ENCODE results near the gene TMC4. TPM values are rescaled to one million over a fixed set of nuclear protein-coding genes. Genes with fewer than 3 reads are reported as not detected.

The TMC4 gene
- total and polyA plus RNA-seq, 2 experiments from 2014 or later = 2.3 to 7.8 TPM

- H3K4me1 ChIP-seq (ENCODE audit: insufficient read depth) = no peaks in the 10 kb centered on the region
- no peak overlapping the region for H2AFZ ChIP-seq
- Mint-ChIP-seq H3K4me1 (no peaks in the 10 kb centered on the region; the same call in 2 of the 3 replicates), H3K27ac (no peak overlapping the region; the same call in 1 of the 2 replicates), H3K27me3 (ENCODE audit: insufficient read depth, low read depth, poor library complexity) (peaks cover 13% of the 10 kb centered on the region), H3K4me3 (no peak overlapping the region), H3K9me3 (no peaks in the 10 kb centered on the region; the same call in 2 of the 3 replicates), H3K36me3 (ENCODE audit: low read depth) (peaks cover 83% of the 10 kb centered on the region)
- H3K4me3 ChIP-seq = no peak overlapping the region
- no peak overlapping the region for H3K27ac ChIP-seq (ENCODE audit: low read depth)
- H3K36me3 ChIP-seq (ENCODE audit: insufficient read depth) = peaks cover 27% of the 10 kb centered on the region
- DNase-seq (ENCODE audit: low spot score) = no peak
- H4K20me1 ChIP-seq (replicated peaks; ENCODE audit: insufficient read depth) = peaks cover 16% of the 10 kb centered on the region
- H3K9me2 ChIP-seq (ENCODE audit: insufficient read depth) = no peaks in the 10 kb centered on the region
- no peaks in the 10 kb centered on the region; the same call in 1 of the 2 replicates for H3F3A ChIP-seq (replicated peaks; ENCODE audit: low read depth)
- no peak overlapping the region for H3K4me2 ChIP-seq
- H3K79me2 ChIP-seq (replicated peaks; ENCODE audit: insufficient read depth) = peaks cover 5% of the 10 kb centered on the region; the same call in 1 of the 2 replicates
- no peaks in the 10 kb centered on the region for H3K27me3 ChIP-seq (ENCODE audit: insufficient read depth)
- ATAC-seq = no peak
- no peak for TF ChIP-seq POLR2AphosphoS5 (IDR thresholded peaks at IDR 0.05; ENCODE audit: low read depth)
- TF ChIP-seq, protein P1, sequence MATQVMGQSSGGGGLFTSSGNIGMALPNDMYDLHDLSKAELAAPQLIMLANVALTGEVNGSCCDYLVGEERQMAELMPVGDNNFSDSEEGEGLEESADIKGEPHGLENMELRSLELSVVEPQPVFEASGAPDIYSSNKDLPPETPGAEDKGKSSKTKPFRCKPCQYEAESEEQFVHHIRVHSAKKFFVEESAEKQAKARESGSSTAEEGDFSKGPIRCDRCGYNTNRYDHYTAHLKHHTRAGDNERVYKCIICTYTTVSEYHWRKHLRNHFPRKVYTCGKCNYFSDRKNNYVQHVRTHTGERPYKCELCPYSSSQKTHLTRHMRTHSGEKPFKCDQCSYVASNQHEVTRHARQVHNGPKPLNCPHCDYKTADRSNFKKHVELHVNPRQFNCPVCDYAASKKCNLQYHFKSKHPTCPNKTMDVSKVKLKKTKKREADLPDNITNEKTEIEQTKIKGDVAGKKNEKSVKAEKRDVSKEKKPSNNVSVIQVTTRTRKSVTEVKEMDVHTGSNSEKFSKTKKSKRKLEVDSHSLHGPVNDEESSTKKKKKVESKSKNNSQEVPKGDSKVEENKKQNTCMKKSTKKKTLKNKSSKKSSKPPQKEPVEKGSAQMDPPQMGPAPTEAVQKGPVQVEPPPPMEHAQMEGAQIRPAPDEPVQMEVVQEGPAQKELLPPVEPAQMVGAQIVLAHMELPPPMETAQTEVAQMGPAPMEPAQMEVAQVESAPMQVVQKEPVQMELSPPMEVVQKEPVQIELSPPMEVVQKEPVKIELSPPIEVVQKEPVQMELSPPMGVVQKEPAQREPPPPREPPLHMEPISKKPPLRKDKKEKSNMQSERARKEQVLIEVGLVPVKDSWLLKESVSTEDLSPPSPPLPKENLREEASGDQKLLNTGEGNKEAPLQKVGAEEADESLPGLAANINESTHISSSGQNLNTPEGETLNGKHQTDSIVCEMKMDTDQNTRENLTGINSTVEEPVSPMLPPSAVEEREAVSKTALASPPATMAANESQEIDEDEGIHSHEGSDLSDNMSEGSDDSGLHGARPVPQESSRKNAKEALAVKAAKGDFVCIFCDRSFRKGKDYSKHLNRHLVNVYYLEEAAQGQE (IDR thresholded peaks at IDR 0.05; ENCODE audit: unreplicated experiment) = no peak
These were observed 25.3 kb downstream of the TMC4 start for GRCh38 chr19:54147676-54148075.

DNA sequence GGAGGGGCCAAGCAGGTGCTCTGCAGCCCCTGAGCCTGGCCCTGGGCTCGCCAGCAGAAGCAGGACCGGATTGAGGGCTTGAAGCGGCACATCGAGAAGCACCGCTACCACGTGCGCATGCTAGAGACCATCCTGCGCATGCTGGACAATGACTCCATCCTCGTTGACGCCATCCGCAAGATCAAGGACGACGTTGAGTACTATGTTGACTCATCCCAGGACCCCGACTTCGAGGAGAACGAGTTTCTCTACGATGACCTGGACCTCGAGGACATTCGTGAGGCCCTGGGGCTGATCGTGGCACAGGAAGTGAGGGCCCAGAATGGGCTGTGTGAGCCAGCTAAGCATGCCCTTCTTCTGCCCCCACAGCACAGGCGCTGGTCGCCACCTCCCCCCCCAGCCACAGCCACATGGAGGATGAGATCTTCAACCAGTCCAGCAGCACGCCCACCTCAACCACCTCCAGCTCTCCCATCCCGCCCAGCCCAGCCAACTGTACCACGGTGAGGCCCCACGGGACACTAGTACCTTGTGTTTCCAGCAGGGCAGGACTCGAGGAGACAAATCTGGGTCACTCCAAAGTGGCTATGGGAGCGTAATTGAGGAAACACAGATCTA lies 27.3 kb downstream of the TMC4 start:
- no peak overlapping the region for H2AFZ ChIP-seq
- peaks cover 36% of the 10 kb centered on the region for H4K20me1 ChIP-seq (replicated peaks; ENCODE audit: insufficient read depth)
- no peak overlapping the region for H3K27ac ChIP-seq (ENCODE audit: low read depth)
- H3K79me2 ChIP-seq (replicated peaks; ENCODE audit: insufficient read depth) = peaks cover 25% of the 10 kb centered on the region
- no peak overlapping the region for H3K4me3 ChIP-seq
- DNase-seq (ENCODE audit: low spot score) = no peak
- Mint-ChIP-seq H3K9me3 (no peaks in the 10 kb centered on the region), H3K4me3 (no peak overlapping the region), H3K27ac (no peak overlapping the region), H3K36me3 (ENCODE audit: low read depth) (peaks cover 80% of the 10 kb centered on the region), H3K4me1 (peaks cover 3% of the 10 kb centered on the region), H3K27me3 (ENCODE audit: insufficient read depth, low read depth, poor library complexity) (peaks cover 16% of the 10 kb centered on the region)
- no peaks in the 10 kb centered on the region for H3K9me2 ChIP-seq (ENCODE audit: insufficient read depth)
- peaks cover 29% of the 10 kb centered on the region for H3K36me3 ChIP-seq (ENCODE audit: insufficient read depth)
- H3K27me3 ChIP-seq (ENCODE audit: insufficient read depth) = no peaks in the 10 kb centered on the region
- H3K4me1 ChIP-seq (ENCODE audit: insufficient read depth) = no peaks in the 10 kb centered on the region
- ATAC-seq = no peak
- H3K4me2 ChIP-seq = no peak overlapping the region
- H3F3A ChIP-seq (replicated peaks; ENCODE audit: low read depth) = 0 out of 2 replicates have a peak, but pooled peaks cover 3% of the 10 kb centered on the region
- TF ChIP-seq ZNF114 (CRISPR knock-in tag; IDR thresholded peaks at IDR 0.05) (no peak), CREB1 (CRISPR knock-in tag; IDR thresholded peaks at IDR 0.05; ENCODE audit: low read depth) (no peak), POLR2AphosphoS5 (IDR thresholded peaks at IDR 0.05; ENCODE audit: low read depth) (no peak), EZH2phosphoT487 (IDR thresholded peaks at IDR 0.05; ENCODE audit: unreplicated experiment) (no peak), STAT1 (IDR thresholded peaks at IDR 0.05; ENCODE audit: unreplicated experiment) (no peak), ZNF331 (CRISPR knock-in tag; IDR thresholded peaks at IDR 0.05; ENCODE audit: low read depth) (no peak), NANOG (IDR thresholded peaks at IDR 0.05; ENCODE audit: borderline replicate concordance) (no peak)
- TF ChIP-seq, protein P2, sequence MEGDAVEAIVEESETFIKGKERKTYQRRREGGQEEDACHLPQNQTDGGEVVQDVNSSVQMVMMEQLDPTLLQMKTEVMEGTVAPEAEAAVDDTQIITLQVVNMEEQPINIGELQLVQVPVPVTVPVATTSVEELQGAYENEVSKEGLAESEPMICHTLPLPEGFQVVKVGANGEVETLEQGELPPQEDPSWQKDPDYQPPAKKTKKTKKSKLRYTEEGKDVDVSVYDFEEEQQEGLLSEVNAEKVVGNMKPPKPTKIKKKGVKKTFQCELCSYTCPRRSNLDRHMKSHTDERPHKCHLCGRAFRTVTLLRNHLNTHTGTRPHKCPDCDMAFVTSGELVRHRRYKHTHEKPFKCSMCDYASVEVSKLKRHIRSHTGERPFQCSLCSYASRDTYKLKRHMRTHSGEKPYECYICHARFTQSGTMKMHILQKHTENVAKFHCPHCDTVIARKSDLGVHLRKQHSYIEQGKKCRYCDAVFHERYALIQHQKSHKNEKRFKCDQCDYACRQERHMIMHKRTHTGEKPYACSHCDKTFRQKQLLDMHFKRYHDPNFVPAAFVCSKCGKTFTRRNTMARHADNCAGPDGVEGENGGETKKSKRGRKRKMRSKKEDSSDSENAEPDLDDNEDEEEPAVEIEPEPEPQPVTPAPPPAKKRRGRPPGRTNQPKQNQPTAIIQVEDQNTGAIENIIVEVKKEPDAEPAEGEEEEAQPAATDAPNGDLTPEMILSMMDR (conservative IDR thresholded peaks at IDR 0.05; ENCODE audit: low read depth in 2 of 2) = no peak
- TF ChIP-seq, protein P3, sequence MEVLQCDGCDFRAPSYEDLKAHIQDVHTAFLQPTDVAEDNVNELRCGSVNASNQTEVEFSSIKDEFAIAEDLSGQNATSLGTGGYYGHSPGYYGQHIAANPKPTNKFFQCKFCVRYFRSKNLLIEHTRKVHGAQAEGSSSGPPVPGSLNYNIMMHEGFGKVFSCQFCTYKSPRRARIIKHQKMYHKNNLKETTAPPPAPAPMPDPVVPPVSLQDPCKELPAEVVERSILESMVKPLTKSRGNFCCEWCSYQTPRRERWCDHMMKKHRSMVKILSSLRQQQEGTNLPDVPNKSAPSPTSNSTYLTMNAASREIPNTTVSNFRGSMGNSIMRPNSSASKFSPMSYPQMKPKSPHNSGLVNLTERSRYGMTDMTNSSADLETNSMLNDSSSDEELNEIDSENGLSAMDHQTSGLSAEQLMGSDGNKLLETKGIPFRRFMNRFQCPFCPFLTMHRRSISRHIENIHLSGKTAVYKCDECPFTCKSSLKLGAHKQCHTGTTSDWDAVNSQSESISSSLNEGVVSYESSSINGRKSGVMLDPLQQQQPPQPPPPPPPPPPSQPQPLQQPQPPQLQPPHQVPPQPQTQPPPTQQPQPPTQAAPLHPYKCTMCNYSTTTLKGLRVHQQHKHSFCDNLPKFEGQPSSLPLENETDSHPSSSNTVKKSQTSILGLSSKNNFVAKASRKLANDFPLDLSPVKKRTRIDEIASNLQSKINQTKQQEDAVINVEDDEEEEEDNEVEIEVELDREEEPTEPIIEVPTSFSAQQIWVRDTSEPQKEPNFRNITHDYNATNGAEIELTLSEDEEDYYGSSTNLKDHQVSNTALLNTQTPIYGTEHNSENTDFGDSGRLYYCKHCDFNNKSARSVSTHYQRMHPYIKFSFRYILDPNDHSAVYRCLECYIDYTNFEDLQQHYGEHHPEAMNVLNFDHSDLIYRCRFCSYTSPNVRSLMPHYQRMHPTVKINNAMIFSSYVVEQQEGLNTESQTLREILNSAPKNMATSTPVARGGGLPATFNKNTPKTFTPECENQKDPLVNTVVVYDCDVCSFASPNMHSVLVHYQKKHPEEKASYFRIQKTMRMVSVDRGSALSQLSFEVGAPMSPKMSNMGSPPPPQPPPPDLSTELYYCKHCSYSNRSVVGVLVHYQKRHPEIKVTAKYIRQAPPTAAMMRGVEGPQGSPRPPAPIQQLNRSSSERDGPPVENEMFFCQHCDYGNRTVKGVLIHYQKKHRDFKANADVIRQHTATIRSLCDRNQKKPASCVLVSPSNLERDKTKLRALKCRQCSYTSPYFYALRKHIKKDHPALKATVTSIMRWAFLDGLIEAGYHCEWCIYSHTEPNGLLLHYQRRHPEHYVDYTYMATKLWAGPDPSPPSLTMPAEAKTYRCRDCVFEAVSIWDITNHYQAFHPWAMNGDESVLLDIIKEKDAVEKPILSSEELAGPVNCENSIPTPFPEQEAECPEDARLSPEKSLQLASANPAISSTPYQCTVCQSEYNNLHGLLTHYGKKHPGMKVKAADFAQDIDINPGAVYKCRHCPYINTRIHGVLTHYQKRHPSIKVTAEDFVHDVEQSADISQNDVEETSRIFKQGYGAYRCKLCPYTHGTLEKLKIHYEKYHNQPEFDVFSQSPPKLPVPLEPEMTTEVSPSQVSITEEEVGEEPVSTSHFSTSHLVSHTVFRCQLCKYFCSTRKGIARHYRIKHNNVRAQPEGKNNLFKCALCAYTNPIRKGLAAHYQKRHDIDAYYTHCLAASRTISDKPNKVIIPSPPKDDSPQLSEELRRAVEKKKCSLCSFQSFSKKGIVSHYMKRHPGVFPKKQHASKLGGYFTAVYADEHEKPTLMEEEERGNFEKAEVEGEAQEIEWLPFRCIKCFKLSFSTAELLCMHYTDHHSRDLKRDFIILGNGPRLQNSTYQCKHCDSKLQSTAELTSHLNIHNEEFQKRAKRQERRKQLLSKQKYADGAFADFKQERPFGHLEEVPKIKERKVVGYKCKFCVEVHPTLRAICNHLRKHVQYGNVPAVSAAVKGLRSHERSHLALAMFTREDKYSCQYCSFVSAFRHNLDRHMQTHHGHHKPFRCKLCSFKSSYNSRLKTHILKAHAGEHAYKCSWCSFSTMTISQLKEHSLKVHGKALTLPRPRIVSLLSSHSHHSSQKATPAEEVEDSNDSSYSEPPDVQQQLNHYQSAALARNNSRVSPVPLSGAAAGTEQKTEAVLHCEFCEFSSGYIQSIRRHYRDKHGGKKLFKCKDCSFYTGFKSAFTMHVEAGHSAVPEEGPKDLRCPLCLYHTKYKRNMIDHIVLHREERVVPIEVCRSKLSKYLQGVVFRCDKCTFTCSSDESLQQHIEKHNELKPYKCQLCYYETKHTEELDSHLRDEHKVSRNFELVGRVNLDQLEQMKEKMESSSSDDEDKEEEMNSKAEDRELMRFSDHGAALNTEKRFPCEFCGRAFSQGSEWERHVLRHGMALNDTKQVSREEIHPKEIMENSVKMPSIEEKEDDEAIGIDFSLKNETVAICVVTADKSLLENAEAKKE (CRISPR knock-in tag; IDR thresholded peaks at IDR 0.05) = no peak
